ENCODE results near the gene CPN1. TPM values are rescaled to one million over a fixed set of nuclear protein-coding genes. Genes with fewer than 3 reads are reported as not detected.
A peak's percentile ranks its signal among the peaks of the same experiment; 100 is the strongest.
"Not testable (repeated sequence)": the region's sequence is repeated elsewhere in the genome, so short reads cannot be mapped to it uniquely, and the experiment has no call there.

Gene CPN1
- total and polyA plus RNA-seq, 2 experiments from 2014 or later = 2.8 to 4.6 TPM

DNA sequence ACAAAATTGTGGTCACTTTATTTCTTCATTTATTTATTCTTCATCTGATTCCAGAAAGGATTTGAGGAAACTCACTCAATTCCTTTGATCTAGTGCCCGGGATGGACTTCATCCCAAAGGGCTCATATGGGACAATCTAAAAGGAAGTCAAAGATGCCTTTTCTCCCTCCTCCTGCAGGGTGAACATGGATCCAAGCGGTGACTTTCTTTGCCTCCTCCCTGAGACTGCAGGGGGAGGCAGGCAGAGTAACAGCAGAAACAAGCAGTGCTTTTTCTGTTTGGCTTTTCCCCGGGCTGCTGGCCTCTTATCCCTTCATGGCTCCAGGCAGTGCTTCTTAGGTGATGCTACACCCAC lies 61.9 kb downstream of the CPN1 start:
- TF ChIP-seq EZH2phosphoT487 (IDR thresholded peaks at IDR 0.05; ENCODE audit: low read depth, severe bottlenecking, unreplicated experiment) (no peak), EZH2 (IDR thresholded peaks at IDR 0.05; ENCODE audit: borderline replicate concordance) (no peak)
- TF ChIP-seq, protein P1, sequence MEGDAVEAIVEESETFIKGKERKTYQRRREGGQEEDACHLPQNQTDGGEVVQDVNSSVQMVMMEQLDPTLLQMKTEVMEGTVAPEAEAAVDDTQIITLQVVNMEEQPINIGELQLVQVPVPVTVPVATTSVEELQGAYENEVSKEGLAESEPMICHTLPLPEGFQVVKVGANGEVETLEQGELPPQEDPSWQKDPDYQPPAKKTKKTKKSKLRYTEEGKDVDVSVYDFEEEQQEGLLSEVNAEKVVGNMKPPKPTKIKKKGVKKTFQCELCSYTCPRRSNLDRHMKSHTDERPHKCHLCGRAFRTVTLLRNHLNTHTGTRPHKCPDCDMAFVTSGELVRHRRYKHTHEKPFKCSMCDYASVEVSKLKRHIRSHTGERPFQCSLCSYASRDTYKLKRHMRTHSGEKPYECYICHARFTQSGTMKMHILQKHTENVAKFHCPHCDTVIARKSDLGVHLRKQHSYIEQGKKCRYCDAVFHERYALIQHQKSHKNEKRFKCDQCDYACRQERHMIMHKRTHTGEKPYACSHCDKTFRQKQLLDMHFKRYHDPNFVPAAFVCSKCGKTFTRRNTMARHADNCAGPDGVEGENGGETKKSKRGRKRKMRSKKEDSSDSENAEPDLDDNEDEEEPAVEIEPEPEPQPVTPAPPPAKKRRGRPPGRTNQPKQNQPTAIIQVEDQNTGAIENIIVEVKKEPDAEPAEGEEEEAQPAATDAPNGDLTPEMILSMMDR (IDR thresholded peaks at IDR 0.05; ENCODE audit: poor library complexity) = no peak
- no peak overlapping the region for H3K4me3 ChIP-seq
- H3K27ac ChIP-seq = peak overlapping the region; percentile 44
- H3K27me3 ChIP-seq = no peaks in the 10 kb centered on the region
- DNase-seq (ENCODE audit: low spot score) = peak; percentile 55
- 8% methylated on average over 3 of the region's 3 CpGs for WGBS (ENCODE audit: low lambda C conversion rate, missing lambda C conversion rate)
- H4K20me1 ChIP-seq (ENCODE audit: insufficient read depth, poor library complexity, severe bottlenecking) = no peaks in the 10 kb centered on the region
- H3K79me2 ChIP-seq = no peaks in the 10 kb centered on the region
- H2AFZ ChIP-seq = no peak overlapping the region
- no peaks in the 10 kb centered on the region for H3K9me2 ChIP-seq (replicated peaks; ENCODE audit: insufficient read depth)
- H3K4me1 ChIP-seq (ENCODE audit: insufficient read depth) = peaks cover 11% of the 10 kb centered on the region
- no peaks in the 10 kb centered on the region for H3K36me3 ChIP-seq (replicated peaks; ENCODE audit: insufficient read depth, low read depth)
- no peaks in the 10 kb centered on the region for H3K9me3 ChIP-seq (ENCODE audit: low read depth)
- H3K4me2 ChIP-seq = peak overlapping the region; percentile 60

DNA sequence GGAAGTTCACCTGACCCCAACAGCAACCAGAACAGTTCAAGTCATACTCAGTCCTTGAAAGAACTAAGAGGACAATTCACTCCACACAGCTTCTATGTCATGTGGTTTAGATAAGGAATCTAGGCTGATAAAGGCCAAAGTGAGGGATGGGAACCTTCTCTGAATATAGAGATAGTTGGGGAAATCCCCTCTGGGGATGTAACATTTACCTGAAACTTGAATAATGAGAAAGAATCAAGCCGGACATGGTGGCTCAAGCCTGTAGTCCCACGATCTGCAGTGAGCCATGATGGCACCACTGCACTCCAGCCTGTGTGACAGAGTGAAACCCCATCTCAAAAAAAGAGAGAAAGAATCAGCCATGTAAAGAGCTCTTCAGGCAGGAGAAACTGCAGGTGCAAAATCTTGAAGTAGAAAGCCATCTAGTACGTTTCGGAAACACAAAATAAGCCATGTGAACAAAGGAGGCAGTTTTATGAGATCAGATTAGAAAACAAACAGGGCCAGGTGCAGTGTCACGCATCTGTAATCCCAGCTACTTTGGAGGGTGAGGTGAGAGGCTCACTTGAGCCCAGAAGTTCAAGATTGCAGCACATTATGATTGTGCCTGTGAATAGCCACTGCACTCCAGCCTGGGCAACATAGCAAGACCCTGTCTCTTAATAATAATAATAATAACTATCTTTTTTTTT lies 67.5 kb downstream of the CPN1 start:
- Histone ChIP-seq H2AFZ (no peak overlapping the region), H3K36me3 (replicated peaks; ENCODE audit: insufficient read depth, low read depth) (no peaks in the 10 kb centered on the region), H3K79me2 (peaks cover 1% of the 10 kb centered on the region), H3K27me3 (no peaks in the 10 kb centered on the region), H4K20me1 (ENCODE audit: insufficient read depth, poor library complexity, severe bottlenecking) (no peaks in the 10 kb centered on the region), H3K4me2 (no peak overlapping the region), H3K9me3 (ENCODE audit: low read depth) (no peaks in the 10 kb centered on the region), H3K4me3 (no peak overlapping the region), H3K9me2 (replicated peaks; ENCODE audit: insufficient read depth) (no peaks in the 10 kb centered on the region), H3K27ac (peak overlapping the region; percentile 48), H3K4me1 (ENCODE audit: insufficient read depth) (peaks cover 6% of the 10 kb centered on the region)
- 65% methylated on average over 5 of the region's 5 CpGs for WGBS (ENCODE audit: low lambda C conversion rate, missing lambda C conversion rate)
- no peak for DNase-seq (ENCODE audit: low spot score)
- TF ChIP-seq, protein P1 (IDR thresholded peaks at IDR 0.05; ENCODE audit: poor library complexity) = no peak
- no peak for TF ChIP-seq EZH2 (IDR thresholded peaks at IDR 0.05; ENCODE audit: borderline replicate concordance)
- TF ChIP-seq EZH2phosphoT487 (IDR thresholded peaks at IDR 0.05; ENCODE audit: low read depth, severe bottlenecking, unreplicated experiment) = no peak

DNA sequence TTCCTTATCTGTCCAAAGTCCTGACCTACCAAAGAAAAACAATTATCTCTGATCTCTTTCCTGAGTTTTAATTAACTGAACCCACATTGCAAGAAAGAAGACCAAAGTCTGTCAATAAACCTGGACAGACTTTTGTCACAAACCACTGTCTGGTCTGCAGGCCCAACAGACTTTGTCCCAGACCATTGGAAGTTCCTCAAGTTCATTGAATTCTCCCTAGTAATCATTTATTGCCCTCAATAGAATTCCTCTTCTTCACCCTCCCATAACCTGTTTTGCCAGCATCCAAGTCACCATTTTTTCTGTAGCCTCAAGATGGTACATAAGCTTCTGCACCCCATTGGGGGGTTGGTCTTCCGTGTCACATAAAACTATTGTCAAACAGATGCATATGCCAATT lies 68.0 kb downstream of the CPN1 start:
- no peak overlapping the region for H3K4me3 ChIP-seq
- no peak for DNase-seq (ENCODE audit: low spot score)
- H3K4me1 ChIP-seq (ENCODE audit: insufficient read depth) = peaks cover 6% of the 10 kb centered on the region
- no peaks in the 10 kb centered on the region for H3K9me3 ChIP-seq (ENCODE audit: low read depth)
- peak overlapping the region; percentile 48 for H3K27ac ChIP-seq
- TF ChIP-seq, protein P1 (IDR thresholded peaks at IDR 0.05; ENCODE audit: poor library complexity) = no peak
- TF ChIP-seq EZH2 (IDR thresholded peaks at IDR 0.05; ENCODE audit: borderline replicate concordance) (no peak), EZH2phosphoT487 (IDR thresholded peaks at IDR 0.05; ENCODE audit: low read depth, severe bottlenecking, unreplicated experiment) (no peak)
- no peaks in the 10 kb centered on the region for H3K36me3 ChIP-seq (replicated peaks; ENCODE audit: insufficient read depth, low read depth)
- no peaks in the 10 kb centered on the region for H3K9me2 ChIP-seq (replicated peaks; ENCODE audit: insufficient read depth)
- H3K27me3 ChIP-seq = no peaks in the 10 kb centered on the region
- no peak overlapping the region for H3K4me2 ChIP-seq
- WGBS (ENCODE audit: low lambda C conversion rate, missing lambda C conversion rate) = 88% methylated on average over 1 of the region's 1 CpG
- H3K79me2 ChIP-seq = peaks cover 7% of the 10 kb centered on the region
- no peaks in the 10 kb centered on the region for H4K20me1 ChIP-seq (ENCODE audit: insufficient read depth, poor library complexity, severe bottlenecking)
- no peak overlapping the region for H2AFZ ChIP-seq

DNA sequence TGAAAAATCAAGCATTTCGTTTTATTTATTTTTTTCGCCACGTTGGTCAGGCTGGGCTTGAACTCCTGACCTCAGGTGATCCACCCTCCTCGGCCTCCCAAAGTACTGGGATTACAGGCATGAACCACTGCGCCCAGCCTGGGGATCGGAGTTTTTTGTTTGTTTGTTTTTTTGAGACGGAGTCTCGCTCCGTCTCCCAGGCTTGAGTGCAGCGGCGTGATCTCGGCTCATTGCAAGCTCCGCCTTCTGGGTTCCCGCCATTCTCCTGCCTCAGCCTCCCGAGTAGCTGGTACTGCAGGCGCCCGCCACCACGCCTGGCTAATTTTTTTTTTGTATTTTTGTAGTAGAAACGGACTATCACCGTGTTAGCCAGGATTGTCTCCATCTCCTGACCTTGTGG lies 69.8 kb downstream of the CPN1 start:
- H4K20me1 ChIP-seq (ENCODE audit: insufficient read depth, poor library complexity, severe bottlenecking); H3K4me2 ChIP-seq; H3K4me3 ChIP-seq; H2AFZ ChIP-seq; H3K36me3 ChIP-seq (replicated peaks; ENCODE audit: insufficient read depth, low read depth); H3K27ac ChIP-seq; DNase-seq (ENCODE audit: low spot score); H3K9me2 ChIP-seq (replicated peaks; ENCODE audit: insufficient read depth); H3K9me3 ChIP-seq (ENCODE audit: low read depth); H3K27me3 ChIP-seq: not testable (repeated sequence)
- 92% methylated on average over 20 of the region's 20 CpGs for WGBS (ENCODE audit: low lambda C conversion rate, missing lambda C conversion rate)
- Histone ChIP-seq H3K4me1 (ENCODE audit: insufficient read depth) (peaks cover 20% of the 10 kb centered on the region), H3K79me2 (peaks cover 24% of the 10 kb centered on the region)
